Left lung (tissue), 10 donors: ENCODE data around the gene AFAP1L2. TPM values are rescaled to one million over a fixed set of nuclear protein-coding genes. Genes with fewer than 3 reads are reported as not detected.
A peak's percentile ranks its signal among the peaks of the same experiment; 100 is the strongest.

Experiments used
- ATAC-seq: fragments of 200-7000 bp; cut with Tn5 transposase; one replicate; pipeline ENCODE4 v1.9.1; 2020; ENCODE audit warnings: moderate library complexity
- DNase-seq, 4 donors: peaks; one replicate each; pipeline ENCODE4 v3.0.0-alpha.2; 2013 to 2020
- H3K27ac ChIP-seq, 2 donors: fragments of 200-600 bp; sonication (generic) in 1 of 2; one replicate each; pipeline versions ENCODE4 v1.5.0 to v1.8.0; 2020 to 2021
- H3K27me3 ChIP-seq, 2 donors: fragments of 200-600 bp; sonication (generic) in 1 of 2; one replicate each; pipeline versions ENCODE4 v1.5.0 to v1.8.0; 2020 to 2021
- H3K36me3 ChIP-seq, 2 donors: fragments of 200-600 bp; sonication (generic) in 1 of 2; one replicate each; pipeline versions ENCODE4 v1.5.0 to v1.8.0; 2020 to 2021
- H3K4me1 ChIP-seq, 2 donors: fragments of 200-600 bp; one replicate each; pipeline ENCODE4 v1.8.0; 2021
- H3K4me3 ChIP-seq, 2 donors: fragments of 200-600 bp; sonication (generic) in 1 of 2; one replicate each; pipeline versions ENCODE4 v1.5.0 to v1.8.0; 2020 to 2021; ENCODE audit warnings: mild to moderate bottlenecking in 1 of 2
- H3K9me3 ChIP-seq, 2 donors: fragments of 200-600 bp; sonication (generic) in 1 of 2; one replicate each; pipeline versions ENCODE4 v1.5.0 to v1.8.0; 2020 to 2021
- intact Hi-C, 2 donors: fragments of 100-400 bp; cut with DNase I; formaldehyde crosslinking; loops; one replicate each; pipeline versions ENCODE4 v1.11.2 to v1.14.2; 2022
- polyA plus RNA-seq, 6 donors: library from polyadenylated mRNA; unstranded; fragments of 120-200 nt; gene quantifications; one replicate each; pipeline ENCODE4 v1.2.1, GENCODE V29; 2013; ENCODE audit not compliant: insufficient read length in 6 of 6
- total RNA-seq, 2 donors: library from RNA; stranded (reverse); fragmentation: NEBNext Ultra II Directional; extraction: Animal tissue kit (Norgen Biotek cat#: 25700); gene quantifications; one replicate each; pipeline ENCODE4 v1.2.1, GENCODE V29; 2021
- TF ChIP-seq, protein P1 (sequence below), 2 donors: fragments of 200-600 bp; sonication (generic) in 1 of 2; IDR thresholded peaks; one replicate each; pipeline versions ENCODE4 v1.5.0 to v1.8.0; 2021; ENCODE audit warnings: antibody characterized with exemption in 2 of 2
- donor health status: DM: no; HTN: yes; CAD: no.
- donor health status: DM: no; HTN: no; CAD: no.

Gene AFAP1L2
- total and polyA plus RNA-seq, 8 donors: 6.4 to 43.3 (median 33.2) TPM

DNA sequence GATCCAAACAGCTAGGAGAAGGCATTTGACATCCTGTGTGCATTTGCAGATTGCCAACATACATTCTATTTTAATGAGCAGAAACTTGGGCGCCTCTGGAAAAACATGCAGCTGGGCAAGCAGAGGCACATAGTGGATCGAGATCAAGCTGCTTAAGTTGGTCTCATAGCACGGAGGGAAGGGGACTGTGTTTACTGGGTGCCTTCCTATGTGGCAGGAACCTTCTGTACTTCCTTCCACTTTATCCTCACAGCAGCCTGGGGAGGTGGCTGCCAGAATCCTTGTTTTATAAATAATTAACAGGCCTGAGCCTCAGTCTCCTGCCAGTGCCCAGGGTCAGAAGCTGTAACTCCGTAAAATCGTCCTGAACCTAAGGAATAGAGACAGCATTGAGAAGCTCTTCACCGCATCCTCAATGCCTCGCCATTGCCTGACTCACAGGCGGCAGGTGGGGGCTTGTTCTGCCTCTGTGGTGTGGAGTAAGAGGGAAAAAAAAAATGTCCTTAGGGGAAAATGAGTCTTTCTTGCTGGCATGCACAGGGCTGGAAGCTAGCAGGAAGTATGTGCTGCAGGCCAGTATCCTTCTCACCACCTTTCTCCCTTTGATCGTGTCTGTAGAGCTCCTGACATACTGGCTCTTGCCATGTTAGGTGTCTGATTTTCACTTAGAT is 159.0 kb downstream of the AFAP1L2 start:
- intact Hi-C loops: no loop called here
- peaks cover 0 to 32% of the 10 kb centered on the region in 2 donors for H3K27me3 ChIP-seq
- ATAC-seq (peak; percentile 34), DNase-seq (no peak)
- no peaks in the 10 kb centered on the region for H3K9me3 ChIP-seq
- H3K27ac ChIP-seq: peak overlapping the region in 1 of 2 donors; percentile 24
- peaks cover 0 to 7% of the 10 kb centered on the region in 2 donors for H3K4me1 ChIP-seq
- TF ChIP-seq, protein P1, sequence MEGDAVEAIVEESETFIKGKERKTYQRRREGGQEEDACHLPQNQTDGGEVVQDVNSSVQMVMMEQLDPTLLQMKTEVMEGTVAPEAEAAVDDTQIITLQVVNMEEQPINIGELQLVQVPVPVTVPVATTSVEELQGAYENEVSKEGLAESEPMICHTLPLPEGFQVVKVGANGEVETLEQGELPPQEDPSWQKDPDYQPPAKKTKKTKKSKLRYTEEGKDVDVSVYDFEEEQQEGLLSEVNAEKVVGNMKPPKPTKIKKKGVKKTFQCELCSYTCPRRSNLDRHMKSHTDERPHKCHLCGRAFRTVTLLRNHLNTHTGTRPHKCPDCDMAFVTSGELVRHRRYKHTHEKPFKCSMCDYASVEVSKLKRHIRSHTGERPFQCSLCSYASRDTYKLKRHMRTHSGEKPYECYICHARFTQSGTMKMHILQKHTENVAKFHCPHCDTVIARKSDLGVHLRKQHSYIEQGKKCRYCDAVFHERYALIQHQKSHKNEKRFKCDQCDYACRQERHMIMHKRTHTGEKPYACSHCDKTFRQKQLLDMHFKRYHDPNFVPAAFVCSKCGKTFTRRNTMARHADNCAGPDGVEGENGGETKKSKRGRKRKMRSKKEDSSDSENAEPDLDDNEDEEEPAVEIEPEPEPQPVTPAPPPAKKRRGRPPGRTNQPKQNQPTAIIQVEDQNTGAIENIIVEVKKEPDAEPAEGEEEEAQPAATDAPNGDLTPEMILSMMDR (IDR thresholded peaks at IDR 0.05): no peak
- no peaks in the 10 kb centered on the region for H3K36me3 ChIP-seq
- H3K4me3 ChIP-seq: no peak overlapping the region

Other genes starting within 250 kb of the AFAP1L2 start
- 10 to 100 TPM; 25.2 to 36.2 TPM for gene CCDC186, start 230.3 kb downstream of the AFAP1L2 start, total RNA-seq
- gene CCDC186, start 230.3 kb downstream of the AFAP1L2 start, polyA plus RNA-seq: 10 to 100 TPM; 33.4 to 46.6 (median 37.1) TPM
- gene TDRD1, start 225.1 kb downstream of the AFAP1L2 start, total RNA-seq: under 1 TPM; 0.17 to 0.29 TPM
- under 1 TPM; 0.15 to 0.50 (median 0.20) TPM for gene TDRD1, start 225.1 kb downstream of the AFAP1L2 start, polyA plus RNA-seq
- 10 to 100 TPM in 1 of 2 donors, 1 to 10 TPM in 1; 9.5 to 18.9 TPM for gene VWA2, start 165.2 kb downstream of the AFAP1L2 start, total RNA-seq
- gene VWA2, start 165.2 kb downstream of the AFAP1L2 start, polyA plus RNA-seq: 10 to 100 TPM; 25.3 to 31.4 (median 28.7) TPM